Vagina (tissue), 2 donors: ENCODE results near the gene IL25. TPM values are rescaled to one million over a fixed set of nuclear protein-coding genes. Genes with fewer than 3 reads are reported as not detected.
A peak's percentile ranks its signal among the peaks of the same experiment; 100 is the strongest.

ENCODE experiments used
- DNase-seq, 2 donors: peaks; one replicate each; pipeline ENCODE4 v3.0.0-alpha.2; 2017; ENCODE audit errors: extremely low spot score in 2 of 2
- H3K27ac ChIP-seq: fragments of 200-600 bp; sonication (generic); one replicate; pipeline ENCODE4 v1.5.1; 2019
- H3K27me3 ChIP-seq: fragments of 200-600 bp; sonication (generic); one replicate; pipeline ENCODE4 v1.5.1; 2019
- H3K36me3 ChIP-seq, 2 donors: fragments of 200-600 bp; sonication (generic); one replicate each; pipeline ENCODE4 v1.5.1; 2017 to 2019
- H3K4me1 ChIP-seq: fragments of 200-600 bp; sonication (generic); one replicate; pipeline ENCODE4 v1.5.1; 2019
- H3K4me3 ChIP-seq, 2 donors: fragments of 200-600 bp; sonication (generic); 1 replicate in 1 of 2; 2 replicates in 1 of 2; pipeline ENCODE4 v1.5.1; 2016 to 2019
- H3K9me3 ChIP-seq: fragments of 200-600 bp; sonication (generic); one replicate; pipeline ENCODE4 v1.5.1; 2019
- POLR2A ChIP-seq, 2 donors: fragments of 450-650 bp; IDR thresholded peaks; one replicate each; pipeline ENCODE4 v1.6.1; 2017; ENCODE audit warnings: antibody characterized with exemption in 2 of 2, mild to moderate bottlenecking in 2 of 2, moderate library complexity in 2 of 2
- POLR2AphosphoS5 ChIP-seq, 2 donors: sonication (generic); formaldehyde crosslinking; IDR thresholded peaks; one replicate each; pipeline ENCODE4 v1.9.0; 2017; ENCODE audit warnings: antibody characterized with exemption in 2 of 2, mild to moderate bottlenecking in 2 of 2, low read depth in 1 of 2; ENCODE audit not compliant: insufficient read depth in 1 of 2
- intact Hi-C: fragments of 100-400 bp; cut with DNase I; formaldehyde crosslinking; loops from one replicate; pipeline ENCODE4 v1.15.1; 2023
- total RNA-seq: library from RNA; depleted of rRNA; stranded (reverse); fragments of >200 nt; gene quantifications from one replicate; pipeline ENCODE4 v1.2.3, GENCODE V29; 2016
- TF ChIP-seq, protein P1 (sequence below), 3 experiments: fragments of 450-650 bp in 2 of 3; fragments of 200-600 bp in 1 of 3; sonication (generic) in 1 of 3; IDR thresholded peaks; one replicate each; pipeline ENCODE4 v1.5.1; 2017 to 2019; ENCODE audit warnings: antibody characterized with exemption in 3 of 3, mild to moderate bottlenecking in 2 of 3, moderate library complexity in 2 of 3

IL25 gene
- total RNA-seq, 1 donor from 2014 or later, result not detected

DNA sequence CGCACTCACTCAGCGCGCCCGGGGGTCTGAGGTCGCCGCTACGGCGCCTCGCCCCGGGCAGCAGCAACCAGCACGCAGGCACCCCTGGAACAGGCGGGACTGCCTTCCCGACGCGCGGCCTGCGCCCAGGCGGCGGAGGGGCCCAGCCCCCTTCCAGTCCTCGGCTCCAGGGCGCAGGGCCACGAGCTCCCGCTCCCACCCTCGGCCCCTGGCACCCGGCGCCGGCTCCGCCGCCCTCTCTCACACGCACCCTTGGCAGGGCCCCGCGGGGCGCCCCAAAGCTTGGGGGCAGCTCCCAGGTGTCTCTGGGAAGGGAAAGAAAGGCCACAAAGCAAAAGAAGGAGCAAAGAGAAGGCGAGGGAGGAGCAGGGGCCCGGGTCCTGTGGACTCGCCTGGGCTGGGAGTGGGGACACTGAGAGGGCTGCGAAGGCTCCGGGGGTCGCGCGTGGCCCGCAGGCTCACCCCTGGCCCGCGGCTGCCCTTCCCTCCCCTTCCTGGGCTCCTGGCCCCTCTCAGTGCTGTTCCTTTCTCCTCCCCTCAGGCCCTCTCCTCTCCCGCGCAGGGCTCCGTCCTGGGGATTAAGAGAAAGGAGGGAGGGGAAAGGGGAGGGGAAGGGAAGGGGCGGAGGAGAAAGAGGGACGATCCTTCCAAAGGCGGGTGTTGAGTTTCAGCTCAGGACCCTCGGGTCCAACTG, 6.7 kb upstream of the IL25 start:
- Histone ChIP-seq H3K36me3 (no peaks in the 10 kb centered on the region), H3K27ac (peak overlapping the region; percentile 97), H3K9me3 (no peaks in the 10 kb centered on the region), H3K4me1 (peaks cover 50% of the 10 kb centered on the region), H3K27me3 (no peaks in the 10 kb centered on the region), H3K4me3 (peak overlapping the region; percentile 51 to 69)
- no peak for DNase-seq
- TF ChIP-seq POLR2AphosphoS5 (IDR thresholded peaks at IDR 0.05; ENCODE audit: insufficient read depth in 1 of 2, low read depth in 1 of 2), result peak; percentile 19 to 90
- peak in 1 of 2 donors; percentile 88 for TF ChIP-seq POLR2A (IDR thresholded peaks at IDR 0.05)
- TF ChIP-seq, protein P1, sequence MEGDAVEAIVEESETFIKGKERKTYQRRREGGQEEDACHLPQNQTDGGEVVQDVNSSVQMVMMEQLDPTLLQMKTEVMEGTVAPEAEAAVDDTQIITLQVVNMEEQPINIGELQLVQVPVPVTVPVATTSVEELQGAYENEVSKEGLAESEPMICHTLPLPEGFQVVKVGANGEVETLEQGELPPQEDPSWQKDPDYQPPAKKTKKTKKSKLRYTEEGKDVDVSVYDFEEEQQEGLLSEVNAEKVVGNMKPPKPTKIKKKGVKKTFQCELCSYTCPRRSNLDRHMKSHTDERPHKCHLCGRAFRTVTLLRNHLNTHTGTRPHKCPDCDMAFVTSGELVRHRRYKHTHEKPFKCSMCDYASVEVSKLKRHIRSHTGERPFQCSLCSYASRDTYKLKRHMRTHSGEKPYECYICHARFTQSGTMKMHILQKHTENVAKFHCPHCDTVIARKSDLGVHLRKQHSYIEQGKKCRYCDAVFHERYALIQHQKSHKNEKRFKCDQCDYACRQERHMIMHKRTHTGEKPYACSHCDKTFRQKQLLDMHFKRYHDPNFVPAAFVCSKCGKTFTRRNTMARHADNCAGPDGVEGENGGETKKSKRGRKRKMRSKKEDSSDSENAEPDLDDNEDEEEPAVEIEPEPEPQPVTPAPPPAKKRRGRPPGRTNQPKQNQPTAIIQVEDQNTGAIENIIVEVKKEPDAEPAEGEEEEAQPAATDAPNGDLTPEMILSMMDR (IDR thresholded peaks at IDR 0.05), result no peak
- intact Hi-C loops, result no loop called here

- H3K9me3 ChIP-seq, result no peaks in the 10 kb centered on the region
- TF ChIP-seq POLR2A (IDR thresholded peaks at IDR 0.05) (peak in 1 of 2 donors; percentile 46), POLR2AphosphoS5 (IDR thresholded peaks at IDR 0.05; ENCODE audit: insufficient read depth in 1 of 2, low read depth in 1 of 2) (peak in 1 of 2 donors; percentile 66)
- TF ChIP-seq, protein P1 (IDR thresholded peaks at IDR 0.05), result no peak
- peak overlapping the region; percentile 51 to 69 for H3K4me3 ChIP-seq
- DNase-seq, result no peak
- intact Hi-C loops, result no loop called here
- H3K27ac ChIP-seq, result peak overlapping the region; percentile 97
- peaks cover 44% of the 10 kb centered on the region for H3K4me1 ChIP-seq
- H3K27me3 ChIP-seq, result no peaks in the 10 kb centered on the region
- no peaks in the 10 kb centered on the region for H3K36me3 ChIP-seq
Observed at GRCh38 chr14:23366426-23366921, 6.1 kb upstream of the IL25 start.

DNA sequence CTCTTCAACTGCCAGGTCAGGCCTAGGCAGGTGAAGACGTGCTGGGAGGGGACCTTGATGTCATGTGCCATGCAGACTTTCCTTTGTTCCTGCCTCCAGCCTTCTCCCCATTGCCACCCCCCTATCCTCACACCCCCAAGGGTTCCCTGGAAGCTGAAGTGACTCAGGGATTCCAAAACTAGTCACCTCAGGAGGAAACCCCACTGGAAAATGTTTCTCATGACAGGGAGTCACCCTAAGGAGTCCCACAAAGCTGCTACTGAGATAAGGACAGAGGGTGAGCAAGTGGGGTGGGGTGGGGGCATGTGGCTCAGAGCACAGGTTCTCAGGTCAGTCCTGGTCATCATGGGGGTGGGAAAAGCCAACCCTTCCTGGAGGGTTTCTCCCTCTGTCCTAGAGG, 2.4 kb upstream of the IL25 start:
- DNase-seq, result no peak
- Histone ChIP-seq H3K9me3 (no peaks in the 10 kb centered on the region), H3K27ac (no peak overlapping the region), H3K4me3 (no peak overlapping the region), H3K27me3 (no peaks in the 10 kb centered on the region), H3K36me3 (no peaks in the 10 kb centered on the region), H3K4me1 (peaks cover 12% of the 10 kb centered on the region)
- TF ChIP-seq, protein P1 (IDR thresholded peaks at IDR 0.05), result no peak
- TF ChIP-seq POLR2AphosphoS5 (IDR thresholded peaks at IDR 0.05; ENCODE audit: insufficient read depth in 1 of 2, low read depth in 1 of 2) (no peak), POLR2A (IDR thresholded peaks at IDR 0.05) (no peak)
- intact Hi-C loops, result no loop called here

- TF ChIP-seq POLR2AphosphoS5 (IDR thresholded peaks at IDR 0.05; ENCODE audit: insufficient read depth in 1 of 2, low read depth in 1 of 2), result no peak
- TF ChIP-seq, protein P1 (IDR thresholded peaks at IDR 0.05), result no peak
- no peak for TF ChIP-seq POLR2A (IDR thresholded peaks at IDR 0.05)
- intact Hi-C loops, result no loop called here
- Histone ChIP-seq H3K36me3 (no peaks in the 10 kb centered on the region), H3K9me3 (no peaks in the 10 kb centered on the region), H3K27ac (no peak overlapping the region), H3K4me1 (peaks cover 10% of the 10 kb centered on the region), H3K27me3 (no peaks in the 10 kb centered on the region), H3K4me3 (no peak overlapping the region)
- no peak for DNase-seq
Observed at GRCh38 chr14:23371865-23372264, 744 bp upstream of the IL25 start.

- Histone ChIP-seq H3K36me3 (no peaks in the 10 kb centered on the region), H3K9me3 (no peaks in the 10 kb centered on the region), H3K27ac (no peak overlapping the region), H3K27me3 (no peaks in the 10 kb centered on the region), H3K4me3 (no peak overlapping the region), H3K4me1 (no peaks in the 10 kb centered on the region)
- intact Hi-C loops, result no loop called here
- DNase-seq, result no peak
- TF ChIP-seq POLR2AphosphoS5 (IDR thresholded peaks at IDR 0.05; ENCODE audit: insufficient read depth in 1 of 2, low read depth in 1 of 2) (no peak), POLR2A (IDR thresholded peaks at IDR 0.05) (no peak)
- TF ChIP-seq, protein P1 (IDR thresholded peaks at IDR 0.05), result no peak
Observed at GRCh38 chr14:23373041-23373440, 432 bp downstream of the IL25 start.
